Osteoblast (primary cell): ENCODE measurements around the gene HOXC11. TPM values are rescaled to one million over a fixed set of nuclear protein-coding genes. Genes with fewer than 3 reads are reported as not detected.

Experiments used
- DNase-seq: peaks from one replicate; pipeline ENCODE4 v3.0.0; 2011; ENCODE audit warnings: low spot score, mixed read lengths; ENCODE audit not compliant: insufficient read length; ENCODE audit errors: missing footprints
- H2AFZ ChIP-seq: 2 replicates; pipeline ENCODE4 v1.6.0; 2011; ENCODE audit warnings: mild to moderate bottlenecking, low read length
- H3K27ac ChIP-seq: 2 replicates; pipeline ENCODE4 v1.5.1; 2011; ENCODE audit warnings: mild to moderate bottlenecking, low read depth, low read length, moderate library complexity
- H3K27me3 ChIP-seq: 2 replicates; pipeline ENCODE4 v1.6.0; 2012; ENCODE audit warnings: mild to moderate bottlenecking, control low read depth, inconsistent platforms, low read length, moderate library complexity; ENCODE audit not compliant: insufficient read depth
- H3K36me3 ChIP-seq: 2 replicates; pipeline ENCODE4 v1.5.1; 2011; ENCODE audit warnings: mild to moderate bottlenecking, low read length, control low read depth, moderate library complexity; ENCODE audit not compliant: insufficient read depth
- H3K4me1 ChIP-seq: 2 replicates; pipeline ENCODE4 v1.5.1; 2011; ENCODE audit warnings: mild to moderate bottlenecking, low read length, control low read depth, moderate library complexity; ENCODE audit not compliant: insufficient read depth
- H3K4me2 ChIP-seq: 2 replicates; pipeline ENCODE4 v1.6.0; 2011; ENCODE audit warnings: mild to moderate bottlenecking, low read length; ENCODE audit not compliant: insufficient read depth
- H3K4me3 ChIP-seq: fragments of 200-600 bp; sonication (generic); 3 replicates; pipeline ENCODE4 v1.5.1; 2012; ENCODE audit warnings: mild to moderate bottlenecking, low read length, inconsistent platforms; ENCODE audit not compliant: insufficient read depth
- H3K79me2 ChIP-seq: 2 replicates; pipeline ENCODE4 v1.6.0; 2012; ENCODE audit warnings: mild to moderate bottlenecking, low read length, control low read depth, inconsistent platforms; ENCODE audit not compliant: insufficient read depth
- H3K9me3 ChIP-seq: 2 replicates; pipeline ENCODE4 v1.5.1; 2011; ENCODE audit warnings: low read depth, low read length, control low read depth
- H4K20me1 ChIP-seq: 2 replicates; pipeline ENCODE4 v1.6.0; 2012; ENCODE audit warnings: mild to moderate bottlenecking, low read length, control low read depth; ENCODE audit not compliant: insufficient read depth
- CTCF ChIP-seq: IDR thresholded peaks from 2 replicates; pipeline ENCODE4 v1.5.1; 2011; ENCODE audit warnings: mild to moderate bottlenecking, low read depth, low read length, moderate library complexity; ENCODE audit errors: extremely low read depth
- total RNA-seq: library from RNA; depleted of rRNA; stranded (reverse); fragments of >200 nt; gene quantifications from 2 replicates; pipeline ENCODE4 v1.2.3, GENCODE V29; 2012

The HOXC11 gene
- total RNA-seq, 1 donor: 1.1 TPM

GRCh38 chr12:53931844-53932581 lies 40.9 kb upstream of the HOXC11 start:
- Histone ChIP-seq H3K9me3 (no peaks in the 10 kb centered on the region), H3K27me3 (peaks cover 99% of the 10 kb centered on the region)

GRCh38 chr12:53932915-53933314 lies 40.0 kb upstream of the HOXC11 start:
- Histone ChIP-seq H3K27me3 (peaks cover 99% of the 10 kb centered on the region), H3K27ac (no peak overlapping the region), H3K4me1 (no peaks in the 10 kb centered on the region), H2AFZ (no peak overlapping the region), H3K36me3 (no peaks in the 10 kb centered on the region), H3K4me2 (no peak overlapping the region), H3K9me3 (no peaks in the 10 kb centered on the region), H4K20me1 (peaks cover 4% of the 10 kb centered on the region), H3K79me2 (no peaks in the 10 kb centered on the region), H3K4me3 (no peak overlapping the region)
- no peak for DNase-seq
- TF ChIP-seq CTCF: no peak

More at GRCh38 chr12:53931844-53932581, 40.9 kb upstream of the HOXC11 start:
- no peaks in the 10 kb centered on the region for H3K36me3 ChIP-seq
- no peak overlapping the region for H3K4me3 ChIP-seq
- H2AFZ ChIP-seq: no peak overlapping the region
- H3K4me2 ChIP-seq: no peak overlapping the region
- H4K20me1 ChIP-seq: peaks cover 4% of the 10 kb centered on the region
- no peaks in the 10 kb centered on the region for H3K79me2 ChIP-seq
- H3K4me1 ChIP-seq: no peaks in the 10 kb centered on the region
- DNase-seq: no peak
- TF ChIP-seq CTCF: no peak
- no peak overlapping the region for H3K27ac ChIP-seq

GRCh38 chr12:53935383-53936341 lies 37.3 kb upstream of the HOXC11 start:
- no peak for DNase-seq
- no peak for TF ChIP-seq CTCF
- Histone ChIP-seq H3K4me3 (no peak overlapping the region), H3K4me2 (no peak overlapping the region), H3K36me3 (no peaks in the 10 kb centered on the region), H4K20me1 (peaks cover 6% of the 10 kb centered on the region), H2AFZ (no peak overlapping the region), H3K9me3 (no peaks in the 10 kb centered on the region), H3K79me2 (no peaks in the 10 kb centered on the region), H3K27ac (no peak overlapping the region), H3K4me1 (no peaks in the 10 kb centered on the region), H3K27me3 (peaks cover 99% of the 10 kb centered on the region)

GRCh38 chr12:53937099-53937498 lies 35.8 kb upstream of the HOXC11 start:
- Histone ChIP-seq H3K79me2 (no peaks in the 10 kb centered on the region), H4K20me1 (peaks cover 6% of the 10 kb centered on the region), H3K4me3 (no peak overlapping the region), H3K27ac (no peak overlapping the region), H3K9me3 (no peaks in the 10 kb centered on the region), H3K4me2 (no peak overlapping the region), H3K36me3 (no peaks in the 10 kb centered on the region), H3K27me3 (peaks cover 99% of the 10 kb centered on the region), H3K4me1 (no peaks in the 10 kb centered on the region), H2AFZ (no peak overlapping the region)
- DNase-seq: no peak
- no peak for TF ChIP-seq CTCF
